H1 (cell line): ENCODE data around the gene CACNG8. TPM values are rescaled to one million over a fixed set of nuclear protein-coding genes. Genes with fewer than 3 reads are reported as not detected.
A peak's percentile ranks its signal among the peaks of the same experiment; 100 is the strongest.

Experiments used
- CTCF ChIA-PET: fragments of 300-600 bp; sonication (Branson Sonifier 250); formaldehyde crosslinking; loops from one replicate; lab custom pipeline; 2021; ENCODE audit not compliant: partially characterized antibody; lab: Charles Lee
- POLR2A ChIA-PET: fragments of 300-600 bp; sonication (Branson Sonifier 250); formaldehyde crosslinking; loops from one replicate; lab custom pipeline; 2021; ENCODE audit warnings: inconsistent platforms; ENCODE audit not compliant: partially characterized antibody; lab: Charles Lee
- DNase-seq, 2 experiments: peaks; one replicate each; pipeline versions ENCODE4 v3.0.0 to v3.0.0-alpha.2; 2010 to 2022; ENCODE audit warnings: low spot score in 2 of 2, low read depth in 1 of 2, mixed read lengths in 1 of 2
- FAIRE-seq: peaks from 2 replicates; lab custom pipeline; 2011; peaks lifted over from hg19 to GRCh38; lab: Jason Lieb, UNC
- H2AFZ ChIP-seq: 2 replicates; pipeline ENCODE4 v1.8.1; 2012; ENCODE audit warnings: low read length, inconsistent platforms
- H2AK5ac ChIP-seq: 2 replicates; pipeline ENCODE4 v1.6.1; 2013; ENCODE audit warnings: low read depth, low read length
- H2BK120ac ChIP-seq: replicated peaks from 2 replicates; pipeline ENCODE3; 2013; ENCODE audit warnings: low read depth, low read length, inconsistent platforms
- H2BK12ac ChIP-seq: 2 replicates; pipeline ENCODE4 v1.6.1; 2013; ENCODE audit warnings: low read depth, low read length
- H2BK15ac ChIP-seq: 2 replicates; pipeline ENCODE4 v1.6.1; 2013; ENCODE audit warnings: low read length
- H2BK20ac ChIP-seq: 2 replicates; pipeline ENCODE4 v1.6.1; 2013; ENCODE audit warnings: low read length
- H2BK5ac ChIP-seq: 2 replicates; pipeline ENCODE4 v1.6.1; 2013; ENCODE audit warnings: low read depth, low read length
- H3K14ac ChIP-seq: 2 replicates; pipeline ENCODE4 v1.6.1; 2013; ENCODE audit warnings: inconsistent platforms; ENCODE audit not compliant: insufficient read length
- H3K18ac ChIP-seq: 2 replicates; pipeline ENCODE4 v1.6.1; 2013; ENCODE audit warnings: low read length; ENCODE audit errors: extremely low read depth
- H3K23ac ChIP-seq: 2 replicates; pipeline ENCODE4 v1.6.1; 2013; ENCODE audit warnings: inconsistent platforms; ENCODE audit not compliant: insufficient read length
- H3K23me2 ChIP-seq: 2 replicates; pipeline ENCODE4 v1.6.1; 2013; ENCODE audit warnings: low read depth, low read length
- H3K27ac ChIP-seq: 2 replicates; pipeline ENCODE4 v1.6.1; 2011; ENCODE audit warnings: low read depth, low read length, inconsistent platforms
- H3K27me3 ChIP-seq, 4 experiments: replicated peaks in 1 of 4; 1 replicate in 1 of 4; 2 replicates in 3 of 4; pipeline versions ENCODE4 v1.6.1 to v1.8.1; 2011 to 2013; ENCODE audit warnings: low read length in 3 of 4, mild to moderate bottlenecking in 3 of 4, inconsistent platforms in 2 of 4, mixed read lengths in 2 of 4, moderate library complexity in 1 of 4; ENCODE audit not compliant: control insufficient read depth in 3 of 4, insufficient read depth in 3 of 4; ENCODE audit errors: extremely low read depth in 1 of 4
- H3K36me3 ChIP-seq, 4 experiments: 2 replicates each; pipeline versions ENCODE4 v1.6.1 to v1.8.1; 2011 to 2013; ENCODE audit warnings: mild to moderate bottlenecking in 4 of 4, low read length in 3 of 4, moderate library complexity in 2 of 4, control low read depth in 1 of 4, inconsistent platforms in 1 of 4; ENCODE audit not compliant: insufficient read depth in 4 of 4, control insufficient read depth in 2 of 4
- H3K4ac ChIP-seq: replicated peaks from 2 replicates; pipeline ENCODE3; 2013; ENCODE audit warnings: low read length, low read depth, mixed read lengths, inconsistent platforms; ENCODE audit not compliant: insufficient read length
- H3K4me1 ChIP-seq, 4 experiments: replicated peaks in 1 of 4; 1 replicate in 1 of 4; 2 replicates in 3 of 4; pipeline versions ENCODE4 v1.6.1 to v1.8.1; 2011 to 2013; ENCODE audit warnings: low read length in 3 of 4, inconsistent platforms in 2 of 4, mixed read lengths in 1 of 4; ENCODE audit not compliant: insufficient read depth in 4 of 4, control insufficient read depth in 3 of 4
- H3K4me2 ChIP-seq, 2 experiments: 2 replicates each; pipeline versions ENCODE4 v1.6.1 to v1.8.1; 2011 to 2013; ENCODE audit warnings: low read depth in 2 of 2, low read length in 2 of 2, control low read depth in 1 of 2, inconsistent platforms in 1 of 2, mild to moderate bottlenecking in 1 of 2; ENCODE audit not compliant: insufficient read depth in 1 of 2
- H3K4me3 ChIP-seq, 4 experiments: fragments of 200-600, 300-600 bp in 1 of 4; sonication (generic), shearing (Covaris generic), sonication (Bioruptor Twin) in 1 of 4; 2 replicates each; pipeline versions ENCODE4 v1.5.1 to v1.8.1; 2011 to 2016; ENCODE audit warnings: low read length in 4 of 4, low read depth in 3 of 4, control low read depth in 2 of 4, inconsistent platforms in 2 of 4, mild to moderate bottlenecking in 2 of 4, mixed read lengths in 1 of 4, moderate library complexity in 1 of 4; ENCODE audit not compliant: insufficient read depth in 2 of 4; ENCODE audit errors: extremely low read depth in 1 of 4
- H3K56ac ChIP-seq: replicated peaks from 2 replicates; pipeline ENCODE3; 2013; ENCODE audit warnings: low read depth, mild to moderate bottlenecking, mixed read lengths, low read length, inconsistent platforms; ENCODE audit not compliant: insufficient read length
- H3K79me1 ChIP-seq: 2 replicates; pipeline ENCODE4 v1.6.1; 2013; ENCODE audit warnings: low read depth, low read length, control low read depth
- H3K79me2 ChIP-seq, 2 experiments: 2 replicates each; pipeline versions ENCODE4 v1.6.1 to v1.8.1; 2012 to 2013; ENCODE audit warnings: low read length in 2 of 2, mild to moderate bottlenecking in 2 of 2, inconsistent platforms in 1 of 2; ENCODE audit not compliant: insufficient read depth in 2 of 2, control insufficient read depth in 1 of 2
- H3K9ac ChIP-seq, 4 experiments: replicated peaks in 1 of 4; 1 replicate in 1 of 4; 2 replicates in 3 of 4; pipeline versions ENCODE4 v1.6.1 to v1.8.1; 2011 to 2013; ENCODE audit warnings: low read depth in 3 of 4, low read length in 3 of 4, control low read depth in 2 of 4, mild to moderate bottlenecking in 2 of 4, moderate library complexity in 2 of 4, inconsistent platforms in 1 of 4; ENCODE audit errors: extremely low read depth in 1 of 4
- H3K9me3 ChIP-seq, 2 experiments: 2 replicates each; pipeline versions ENCODE4 v1.6.1 to v1.8.1; 2012 to 2013; ENCODE audit warnings: mild to moderate bottlenecking in 2 of 2, moderate library complexity in 2 of 2, control low read depth in 1 of 2, inconsistent platforms in 1 of 2, low read depth in 1 of 2, low read length in 1 of 2, mixed read lengths in 1 of 2; ENCODE audit not compliant: insufficient read depth in 2 of 2
- H4K20me1 ChIP-seq, 2 experiments: replicated peaks in 1 of 2; 2 replicates each; pipeline versions ENCODE3 to v1.8.1; 2011 to 2013; ENCODE audit warnings: inconsistent platforms in 2 of 2, low read length in 2 of 2, mild to moderate bottlenecking in 1 of 2; ENCODE audit not compliant: insufficient read depth in 2 of 2, control insufficient read depth in 1 of 2
- H4K5ac ChIP-seq: 2 replicates; pipeline ENCODE4 v1.6.1; 2013; ENCODE audit warnings: low read length, low read depth, mixed read lengths, inconsistent platforms; ENCODE audit not compliant: insufficient read length
- H4K8ac ChIP-seq: 2 replicates; pipeline ENCODE4 v1.8.0; 2013; ENCODE audit warnings: mild to moderate bottlenecking, moderate library complexity, low read length, inconsistent platforms; ENCODE audit not compliant: insufficient read depth; ENCODE audit errors: extremely low read depth
- H4K91ac ChIP-seq: replicated peaks from 2 replicates; pipeline ENCODE3; 2013; ENCODE audit warnings: low read length, mixed read lengths, inconsistent platforms; ENCODE audit not compliant: insufficient read length
- EGR1 ChIP-seq: IDR thresholded peaks from 2 replicates; pipeline ENCODE4 v1.6.1; 2011; ENCODE audit warnings: low read depth, low read length, borderline replicate concordance
- KDM1A ChIP-seq: fragments of 200-600, 300-600 bp; sonication (generic); IDR thresholded peaks from 2 replicates; pipeline ENCODE4 v1.7.1; 2016; ENCODE audit warnings: mild to moderate bottlenecking, low read length, borderline replicate concordance
- NRF1 ChIP-seq: IDR thresholded peaks from 2 replicates; pipeline ENCODE4 v1.6.1; 2011; ENCODE audit warnings: mild to moderate bottlenecking, low read depth, low read length, improper control_type of control experiment
- RBBP5 ChIP-seq: IDR thresholded peaks from 2 replicates; pipeline ENCODE4 v1.7.1; 2012; ENCODE audit warnings: low read depth, mild to moderate bottlenecking, inconsistent platforms, low read length, moderate library complexity, borderline replicate concordance
- RNF2 ChIP-seq: fragments of 200-900, 300-1000 bp; sonication (generic); IDR thresholded peaks from 2 replicates; pipeline ENCODE4 v1.7.1; 2016; ENCODE audit warnings: borderline replicate concordance, low read depth, mild to moderate bottlenecking, antibody characterized with exemption, low read length; ENCODE audit not compliant: poor library complexity, severe bottlenecking; ENCODE audit errors: missing control alignments
- SIX5 ChIP-seq: IDR thresholded peaks from 2 replicates; pipeline ENCODE4 v1.6.1; 2011; ENCODE audit warnings: mild to moderate bottlenecking, low read depth, low read length
- TAF7 ChIP-seq: optimal IDR thresholded peaks from 2 replicates; pipeline ENCODE3; 2011; ENCODE audit warnings: low read depth, mild to moderate bottlenecking, inconsistent platforms, low read length, moderate library complexity, borderline replicate concordance
- TBP ChIP-seq: IDR thresholded peaks from 2 replicates; pipeline ENCODE4 v1.6.1; 2011; ENCODE audit warnings: low read depth, low read length, improper control_type of control experiment
- USF2 ChIP-seq: IDR thresholded peaks from 2 replicates; pipeline ENCODE4 v1.6.1; 2011; ENCODE audit warnings: low read length, improper control_type of control experiment
- WGBS, 2 experiments: shearing (Covaris generic) in 1 of 2; methylation state at CpG; one replicate each; pipeline versions ENCODE4 v1.1.6 to v1.1.7; 2013 to 2015; ENCODE audit warnings: low lambda C conversion rate in 2 of 2, mixed read lengths in 2 of 2, inconsistent platforms in 1 of 2, low coverage in 1 of 2, missing lambda C conversion rate in 1 of 2; ENCODE audit not compliant: insufficient replicate concordance in 2 of 2, insufficient coverage in 1 of 2, insufficient read length in 1 of 2; ENCODE audit errors: extremely low coverage in 1 of 2, missing lambda C conversion rate in 1 of 2; 5-methylcytosine and 5-hydroxymethylcytosine counted together
- polyA plus RNA-seq, 7 experiments: library from polyadenylated mRNA; depleted of rRNA in 3 of 7; stranded (reverse) in 5 of 7; unstranded in 2 of 7; fragments of >200 nt in 5 of 7; fragments of 200-250 nt in 2 of 7; gene quantifications; 1 replicate in 5 of 7; 2 replicates in 1 of 7; 4 replicates in 1 of 7; pipeline versions ENCODE4 v1.2.1 to v1.2.3, GENCODE V29; 2011 to 2013; ENCODE audit warnings: missing spikeins in 2 of 7, mixed read lengths in 2 of 7
- total RNA-seq: library from RNA; stranded (reverse); fragmentation: NEBNext Ultra II Directional; extraction: Animal tissue kit (Norgen Biotek cat#: 25700); gene quantifications from 2 replicates; pipeline ENCODE4 v1.2.1, GENCODE V29; 2021

Gene CACNG8
- total and polyA plus RNA-seq, 2 of the 8 experiments (the other 6 are each of a cell fraction or from before 2014, with no cell fraction given), result 0.41 to 4.5 TPM

- Histone ChIP-seq H3K79me1 (no peaks in the 10 kb centered on the region), H3K36me3 (no peaks in the 10 kb centered on the region; a peak in 1 of 8 replicates), H3K27me3 (peaks cover 0 to 3% (median 1%) of the 10 kb centered on the region in 4 experiments; a peak in 2 of 7 replicates), H2BK20ac (peak overlapping the region; percentile 51), H2BK5ac (peak overlapping the region; percentile 75; the same call in 1 of the 2 replicates), H4K8ac (peak overlapping the region; percentile 81; the same call in 1 of the 2 replicates), H2AK5ac (peak overlapping the region; percentile 42; the same call in 1 of the 2 replicates), H3K79me2 (peaks cover 0 to 7% of the 10 kb centered on the region in 2 experiments; a peak in 1 of 4 replicates), H2BK120ac (peak overlapping the region; percentile 57), H3K14ac (no peak overlapping the region), H2BK15ac (peak overlapping the region; percentile 2; the same call in 1 of the 2 replicates), H3K4me2 (peak overlapping the region; percentile 84 to 90), H3K4me1 (peaks cover 7 to 18% (median 16%) of the 10 kb centered on the region in 4 experiments), H4K5ac (peak overlapping the region; percentile 65), H4K91ac (peak overlapping the region; percentile 96), H3K27ac (peak overlapping the region; percentile 83), H3K9me3 (no peaks in the 10 kb centered on the region), H3K23me2 (peaks cover 35% of the 10 kb centered on the region), H2AFZ (no peak overlapping the region), H3K4me3 (peak overlapping the region; percentile 17 to 61 (median 34); a peak in 7 of 8 replicates), H3K23ac (no peak overlapping the region), H3K9ac (peak overlapping the region in 3 of 4 experiments; percentile 59 to 65 (median 60); a peak in 6 of 7 replicates), H3K56ac (peak overlapping the region; percentile 5), H3K4ac (peak overlapping the region; percentile 10), H2BK12ac (peak overlapping the region; percentile 84), H3K18ac (peak overlapping the region; percentile 88), H4K20me1 (no peaks in the 10 kb centered on the region)
- POLR2A ChIA-PET, result interaction anchor here (1.0 to 5.6 kb wide), 12 partner anchors 9 to 345 kb away, joined by 3 to 41 read pairs (median 4); no protein-coding TSS in a partner anchor
- CTCF ChIA-PET, result interaction anchor here (0.7 to 2.4 kb wide), 5 partner anchors 13 to 66 kb away, joined by 3 to 7 read pairs (median 5); no protein-coding TSS in a partner anchor
- WGBS, 2 experiments, result 2% methylated on average over 15 of the region's 15 CpGs; no CpG with 5 or more reads in 1 of the 2 experiments
- no peak for DNase-seq
- peak; percentile 95 for FAIRE-seq
- TF ChIP-seq TAF7 (no peak), RNF2 (no peak), USF2 (no peak), EGR1 (no peak; the same call in 1 of the 2 replicates), SIX5 (no peak), RBBP5 (0 out of 2 replicates have a peak, but pooled peaks have one; percentile 75), NRF1 (no peak), TBP (peak; percentile 47; the same call in 1 of the 2 replicates), KDM1A (no peak)
Observed at GRCh38 chr19:53957448-53958167, 5.1 kb upstream of the CACNG8 start.
